Kidney epithelial cell (primary cell): ENCODE data around the gene CLUH. TPM values are rescaled to one million over a fixed set of nuclear protein-coding genes. Genes with fewer than 3 reads are reported as not detected.

Experiments
- DNase-seq: peaks from one replicate; pipeline ENCODE4 v3.0.0-alpha.2; 2010; ENCODE audit warnings: low read depth
- H3K27me3 ChIP-seq: 2 replicates; pipeline ENCODE4 v1.6.0; 2011; ENCODE audit warnings: low read length; ENCODE audit not compliant: control insufficient read depth, insufficient read depth
- H3K36me3 ChIP-seq: 2 replicates; pipeline ENCODE4 v1.5.1; 2011; ENCODE audit warnings: low read length; ENCODE audit not compliant: control insufficient read depth, insufficient read depth
- H3K4me3 ChIP-seq: 2 replicates; pipeline ENCODE4 v1.5.1; 2011; ENCODE audit warnings: low read depth, mild to moderate bottlenecking, control low read depth, low read length
- total RNA-seq: library from RNA; depleted of rRNA; stranded (reverse); fragments of >200 nt; gene quantifications from 2 replicates; pipeline ENCODE4 v1.2.3, GENCODE V29; 2015
- TF ChIP-seq, protein P1 (sequence below): IDR thresholded peaks from 2 replicates; pipeline ENCODE4 v1.5.1; 2011; ENCODE audit warnings: mild to moderate bottlenecking, moderate library complexity, low read length, control low read depth, inconsistent platforms; ENCODE audit not compliant: insufficient read depth, poor library complexity, severe bottlenecking

CLUH gene
- total RNA-seq, 1 donor from 2014 or later = 64.4 TPM

- Histone ChIP-seq H3K4me3 (no peak overlapping the region), H3K36me3 (no peaks in the 10 kb centered on the region), H3K27me3 (peaks cover 18% of the 10 kb centered on the region)
- TF ChIP-seq, protein P1, sequence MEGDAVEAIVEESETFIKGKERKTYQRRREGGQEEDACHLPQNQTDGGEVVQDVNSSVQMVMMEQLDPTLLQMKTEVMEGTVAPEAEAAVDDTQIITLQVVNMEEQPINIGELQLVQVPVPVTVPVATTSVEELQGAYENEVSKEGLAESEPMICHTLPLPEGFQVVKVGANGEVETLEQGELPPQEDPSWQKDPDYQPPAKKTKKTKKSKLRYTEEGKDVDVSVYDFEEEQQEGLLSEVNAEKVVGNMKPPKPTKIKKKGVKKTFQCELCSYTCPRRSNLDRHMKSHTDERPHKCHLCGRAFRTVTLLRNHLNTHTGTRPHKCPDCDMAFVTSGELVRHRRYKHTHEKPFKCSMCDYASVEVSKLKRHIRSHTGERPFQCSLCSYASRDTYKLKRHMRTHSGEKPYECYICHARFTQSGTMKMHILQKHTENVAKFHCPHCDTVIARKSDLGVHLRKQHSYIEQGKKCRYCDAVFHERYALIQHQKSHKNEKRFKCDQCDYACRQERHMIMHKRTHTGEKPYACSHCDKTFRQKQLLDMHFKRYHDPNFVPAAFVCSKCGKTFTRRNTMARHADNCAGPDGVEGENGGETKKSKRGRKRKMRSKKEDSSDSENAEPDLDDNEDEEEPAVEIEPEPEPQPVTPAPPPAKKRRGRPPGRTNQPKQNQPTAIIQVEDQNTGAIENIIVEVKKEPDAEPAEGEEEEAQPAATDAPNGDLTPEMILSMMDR = no peak
- DNase-seq = no peak
These were observed 23.4 kb upstream of the CLUH start for GRCh38 chr17:2734939-2735338.

GRCh38 chr17:2731807-2732206 is 20.2 kb upstream of the CLUH start:
- TF ChIP-seq, protein P1 = no peak
- H3K27me3 ChIP-seq = peaks cover 21% of the 10 kb centered on the region
- no peaks in the 10 kb centered on the region for H3K36me3 ChIP-seq
- H3K4me3 ChIP-seq = no peak overlapping the region
- DNase-seq = no peak

- Histone ChIP-seq H3K27me3 (peaks cover 21% of the 10 kb centered on the region), H3K36me3 (no peaks in the 10 kb centered on the region), H3K4me3 (no peak overlapping the region)
- TF ChIP-seq, protein P1 = no peak
- no peak for DNase-seq
These were observed 19.3 kb upstream of the CLUH start for GRCh38 chr17:2730764-2731353.

GRCh38 chr17:2724784-2725164 is 13.2 kb upstream of the CLUH start:
- H3K27me3 ChIP-seq = peaks cover 37% of the 10 kb centered on the region
- no peak for DNase-seq
- TF ChIP-seq, protein P1 = no peak
- peak overlapping the region; percentile 11 for H3K4me3 ChIP-seq
- no peaks in the 10 kb centered on the region for H3K36me3 ChIP-seq

- TF ChIP-seq, protein P1 = no peak
- Histone ChIP-seq H3K4me3 (no peak overlapping the region), H3K36me3 (no peaks in the 10 kb centered on the region)
These were observed 12.6 kb upstream of the CLUH start for GRCh38 chr17:2723997-2724783.

More at GRCh38 chr17:2723997-2724783, 12.6 kb upstream of the CLUH start:
- H3K27me3 ChIP-seq = peaks cover 37% of the 10 kb centered on the region
- DNase-seq = no peak
